Left hindlimb (tissue), 1 donor: ENCODE results near the gene TPPP2.

ENCODE experiments used
- DNase-seq: peaks from one replicate; pipeline ENCODE4 v3.0.0-alpha.2; 2018

Gene TPPP2

DNA sequence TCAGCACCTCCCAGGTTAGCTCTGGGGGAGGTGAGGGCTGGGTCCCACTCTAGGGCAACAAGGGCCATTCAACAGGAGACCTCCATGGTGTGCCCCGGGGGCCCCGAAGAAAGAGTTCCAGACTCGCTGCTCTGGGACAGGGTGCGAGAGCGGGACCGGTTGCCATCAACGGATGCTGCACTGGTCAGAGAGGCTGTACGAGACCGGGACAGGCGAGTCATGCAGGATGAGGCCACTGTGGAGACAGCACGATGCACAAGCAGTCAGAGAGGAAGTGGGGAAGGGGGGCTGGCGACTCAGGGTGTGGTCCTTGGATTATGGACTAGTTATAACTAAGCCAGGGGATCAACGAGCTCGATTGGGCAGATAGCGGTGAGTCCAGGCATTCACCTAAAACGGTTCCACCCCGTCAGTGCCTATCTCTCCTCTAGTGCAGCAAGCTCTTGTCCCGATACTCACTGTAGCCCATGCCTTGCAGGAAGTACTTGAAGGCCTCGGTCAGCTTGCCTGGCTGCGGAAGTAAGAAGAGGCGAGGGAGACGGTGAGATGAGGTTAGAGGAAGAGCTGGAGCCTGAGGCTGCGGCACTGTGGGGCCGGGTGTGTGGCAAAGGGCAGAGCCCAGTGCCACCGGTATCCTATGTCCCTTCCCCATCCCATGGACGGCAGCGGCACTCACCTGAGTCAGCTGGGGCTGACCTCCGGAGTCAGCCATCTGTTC, 12.3 kb upstream of the TPPP2 start:
- DNase-seq, result no peak

DNA sequence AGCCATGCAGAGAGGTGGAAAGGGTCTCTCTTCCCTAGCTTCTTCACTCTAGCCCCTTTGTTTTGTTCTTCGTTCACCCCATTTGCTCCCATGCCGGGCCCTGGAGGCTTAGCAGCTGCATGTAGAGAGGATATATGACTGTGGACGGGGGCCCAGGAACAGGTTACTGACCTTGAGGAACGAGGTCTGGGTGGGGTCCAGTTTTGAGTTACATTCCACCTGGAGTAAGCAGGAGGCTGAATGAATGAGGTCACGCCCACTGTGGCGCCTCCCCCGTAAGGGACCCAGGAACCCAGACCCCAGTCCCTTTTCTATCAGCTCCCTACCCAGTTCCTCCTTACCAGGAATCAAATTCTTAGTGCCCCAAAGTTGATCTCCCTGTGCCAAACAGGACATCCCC, 11.7 kb upstream of the TPPP2 start:
- no peak for DNase-seq

- DNase-seq, result no peak
These were observed 11.2 kb upstream of the TPPP2 start for GRCh38 chr14:21018781-21019180.

DNA sequence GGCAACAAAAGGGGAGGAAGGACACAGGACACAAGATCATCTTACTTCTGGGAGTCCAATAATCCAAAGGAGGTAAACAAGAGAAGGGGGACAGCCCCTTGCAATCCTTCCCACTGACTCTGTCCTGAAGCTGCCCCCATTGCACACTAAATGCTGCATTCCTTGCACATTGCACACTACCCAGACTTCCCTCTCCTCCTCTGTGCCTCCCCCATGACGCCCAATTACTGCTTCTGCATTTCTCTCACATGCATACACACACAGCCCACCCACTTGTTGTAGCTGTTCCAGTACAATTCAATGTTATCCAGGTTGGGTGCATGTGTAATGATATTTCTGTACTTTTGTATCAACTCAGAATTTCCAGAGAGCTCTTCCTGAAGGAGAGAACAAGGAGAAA, 10.7 kb upstream of the TPPP2 start:
- DNase-seq, result no peak

- no peak for DNase-seq
These were observed 9.0 kb upstream of the TPPP2 start for GRCh38 chr14:21020977-21021545.

DNA sequence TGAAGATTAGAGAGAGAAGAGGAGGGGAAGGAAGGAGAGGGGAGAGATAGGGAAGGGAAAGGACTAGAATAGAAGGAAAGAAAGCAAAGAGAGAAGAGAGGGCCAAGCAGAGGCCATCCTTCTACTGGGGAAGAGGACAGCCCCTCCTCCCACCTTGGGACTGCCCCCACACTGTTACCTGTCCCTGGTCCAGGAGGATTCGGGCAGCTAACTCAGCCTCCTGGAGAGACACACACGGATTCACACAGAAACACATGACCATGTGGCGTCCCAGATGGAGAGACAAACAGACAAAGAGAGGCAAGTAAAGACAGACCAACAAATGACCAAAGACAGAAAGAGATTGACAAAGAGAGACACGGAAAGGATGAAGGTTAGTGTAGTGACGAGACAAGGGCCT, 7.3 kb upstream of the TPPP2 start:
- DNase-seq, result no peak

DNA sequence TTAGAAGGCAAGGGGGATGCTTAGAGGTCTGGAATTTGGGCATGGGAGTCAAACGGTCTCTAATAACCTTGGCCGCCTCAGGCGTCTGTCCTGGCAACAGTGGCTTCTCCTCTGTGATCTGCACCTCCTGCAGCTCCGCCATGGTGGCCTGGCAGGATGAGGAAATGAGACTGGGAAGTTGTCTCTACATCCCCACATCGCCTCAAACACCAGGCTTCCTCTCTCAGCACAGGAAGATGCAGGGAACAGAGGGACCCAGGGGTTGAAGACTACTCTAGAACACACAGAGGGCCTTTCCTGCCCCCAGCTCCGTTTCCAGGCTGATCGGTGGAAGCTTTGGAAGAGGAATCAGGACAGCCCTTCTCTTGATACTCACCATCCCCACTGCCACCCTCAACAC, 6.8 kb upstream of the TPPP2 start:
- DNase-seq, result no peak

DNA sequence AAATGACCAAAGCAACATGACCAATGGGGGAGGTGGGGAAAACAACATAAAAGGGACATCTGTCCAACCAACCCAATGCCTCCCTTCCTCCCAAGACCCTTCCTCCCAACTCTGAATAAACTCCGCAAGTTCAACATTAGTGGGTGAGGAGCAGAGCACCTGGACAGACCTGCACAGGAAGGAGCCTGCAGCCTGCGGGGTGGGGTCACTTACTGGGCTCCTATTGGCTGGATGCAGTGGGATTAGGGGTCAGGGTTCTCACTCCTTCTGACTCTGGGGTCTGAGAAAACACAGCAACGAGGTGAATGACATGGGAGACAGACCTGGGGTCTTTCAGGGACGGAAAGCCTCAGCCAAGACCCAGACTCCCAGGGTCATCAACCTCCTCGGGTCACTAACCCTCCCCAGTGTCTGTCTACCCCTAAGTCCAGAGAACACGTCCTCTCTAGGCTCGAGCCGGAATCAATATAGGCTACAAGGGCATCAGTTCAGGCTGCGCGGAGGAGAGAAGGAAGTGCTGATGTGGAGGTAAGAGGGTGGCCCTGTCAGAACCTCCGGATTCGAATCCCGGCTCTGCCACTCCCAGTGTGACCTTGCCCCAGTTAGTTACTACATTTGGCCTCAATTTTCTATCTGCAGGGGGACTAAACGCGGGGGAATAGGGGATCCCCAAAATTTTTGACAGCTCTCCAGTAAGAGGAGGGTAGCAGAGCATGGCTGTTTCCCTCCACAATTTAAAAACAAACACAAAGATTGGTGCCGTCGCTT, 6.0 kb upstream of the TPPP2 start:
- DNase-seq, result no peak

GRCh38 chr14:21024585-21025370, 5.2 kb upstream of the TPPP2 start, which contains the start of gene NDRG2:
Gene NDRG2, minus strand, starts transcription at chr14:21025061. Its CDS starts 1,746 bp downstream, at chr14:21023315.
- DNase-seq, result peak; percentile 87

DNA sequence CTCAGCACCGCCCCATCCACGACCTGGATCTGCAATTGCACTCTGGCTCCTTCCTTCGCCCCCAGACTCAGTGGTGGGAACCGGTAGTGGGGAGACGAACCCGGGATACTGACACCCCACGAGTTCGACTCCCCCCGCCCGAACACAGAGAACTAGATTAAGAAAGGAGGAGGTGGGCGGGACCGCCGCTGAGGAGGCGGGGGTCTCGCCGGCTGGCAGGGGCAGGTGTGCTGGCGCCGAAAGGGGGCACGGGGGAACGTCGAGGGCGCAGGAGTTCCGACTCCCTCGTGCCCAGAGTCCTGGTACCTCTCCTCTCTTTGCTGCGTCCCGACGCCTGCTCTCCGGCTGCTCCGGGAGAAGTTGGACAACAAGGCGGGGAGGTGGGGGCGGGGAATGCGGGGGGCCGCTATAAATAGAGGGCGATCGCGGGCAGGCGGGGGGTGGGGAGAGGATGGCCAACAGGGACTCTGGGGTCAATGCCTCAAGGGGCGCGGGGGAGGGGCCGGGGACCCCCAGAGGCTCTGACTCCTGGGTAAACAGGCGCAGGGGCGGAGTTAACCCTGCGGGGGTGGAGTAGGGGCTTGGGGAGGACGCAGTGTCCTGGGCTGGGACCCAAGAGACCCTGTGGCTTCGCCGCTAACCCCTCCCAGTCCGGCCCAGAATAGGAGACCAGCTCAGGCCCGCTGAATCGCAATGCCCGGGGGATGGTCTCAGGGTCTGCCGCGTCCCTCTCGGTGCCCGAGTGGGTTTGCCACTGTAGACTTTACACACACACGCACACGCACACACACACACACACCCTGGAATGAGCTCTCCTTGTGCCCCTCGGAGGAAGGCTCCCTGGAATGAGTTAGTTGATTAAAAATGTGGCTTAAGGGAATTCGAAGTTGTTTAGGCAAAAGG, 4.4 kb upstream of the TPPP2 start:
- peak; percentile 74 for DNase-seq

DNA sequence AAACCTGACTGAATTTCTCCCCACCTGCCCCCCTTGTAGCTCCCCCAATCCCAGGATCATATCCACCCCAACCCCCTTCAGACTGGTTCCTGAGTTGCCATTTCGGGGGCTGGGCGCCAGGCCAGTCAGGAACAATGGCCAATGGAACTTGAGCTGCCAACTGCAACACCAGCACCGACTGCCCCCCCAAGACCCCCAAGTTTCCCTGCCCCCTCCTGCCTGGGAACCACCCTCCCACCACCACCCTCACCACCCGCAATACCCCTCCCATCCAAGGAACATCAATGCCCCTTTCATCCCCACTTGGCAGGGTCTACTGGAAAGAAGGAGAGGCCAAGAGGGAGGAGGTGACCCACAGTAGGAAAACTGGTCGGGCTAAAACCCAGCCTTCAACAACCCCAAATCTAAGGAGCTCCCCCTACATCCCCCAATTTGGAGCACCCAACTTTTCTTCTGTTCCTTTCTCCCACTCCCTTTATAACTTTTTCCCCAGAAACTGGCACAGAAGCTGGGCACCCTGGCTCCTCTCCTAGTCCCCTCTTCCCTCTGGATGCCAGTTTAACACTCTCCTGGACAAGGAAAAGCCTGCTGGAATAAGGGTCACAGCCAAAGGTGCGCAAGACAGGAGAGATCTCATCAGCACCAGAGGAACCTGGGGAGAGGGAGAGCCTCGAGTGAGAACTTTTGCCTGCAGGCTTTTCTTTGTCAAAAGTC, 3.6 kb upstream of the TPPP2 start:
- peak; percentile 75 for DNase-seq

DNA sequence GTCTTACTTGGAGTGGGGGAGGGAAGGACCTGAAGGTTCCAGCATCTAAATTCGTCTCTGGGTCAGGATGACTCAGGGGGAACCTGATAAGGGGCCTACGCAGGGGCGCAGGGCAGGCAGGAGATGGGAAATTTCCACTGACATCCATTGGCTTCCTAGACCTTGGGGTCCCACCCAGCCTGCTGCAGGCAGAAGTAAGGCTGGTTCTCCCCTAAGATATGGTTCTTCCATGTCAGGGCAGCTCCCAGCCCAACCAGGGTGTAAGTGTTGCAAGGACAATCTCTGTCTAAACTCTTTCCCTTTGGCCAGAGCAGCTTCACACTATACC, 3.1 kb upstream of the TPPP2 start:
- DNase-seq, result no peak

DNA sequence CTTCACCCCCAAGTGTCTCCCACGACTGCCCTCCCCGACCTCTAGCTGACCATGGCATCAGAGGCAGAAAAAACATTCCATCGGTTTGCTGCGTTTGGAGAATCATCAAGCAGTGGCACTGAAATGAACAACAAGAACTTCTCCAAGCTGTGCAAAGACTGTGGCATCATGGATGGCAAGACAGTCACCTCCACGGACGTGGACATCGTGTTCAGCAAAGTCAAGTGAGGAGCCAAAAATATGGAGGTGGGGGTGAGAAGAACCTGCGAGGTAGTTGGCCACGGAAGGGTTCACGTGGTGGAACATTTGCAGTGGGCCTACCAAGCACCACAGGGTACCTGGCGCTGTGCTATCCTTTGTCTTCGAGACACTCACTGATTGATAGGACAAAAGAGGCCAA, 514 bp downstream of the TPPP2 start:
- no peak for DNase-seq

DNA sequence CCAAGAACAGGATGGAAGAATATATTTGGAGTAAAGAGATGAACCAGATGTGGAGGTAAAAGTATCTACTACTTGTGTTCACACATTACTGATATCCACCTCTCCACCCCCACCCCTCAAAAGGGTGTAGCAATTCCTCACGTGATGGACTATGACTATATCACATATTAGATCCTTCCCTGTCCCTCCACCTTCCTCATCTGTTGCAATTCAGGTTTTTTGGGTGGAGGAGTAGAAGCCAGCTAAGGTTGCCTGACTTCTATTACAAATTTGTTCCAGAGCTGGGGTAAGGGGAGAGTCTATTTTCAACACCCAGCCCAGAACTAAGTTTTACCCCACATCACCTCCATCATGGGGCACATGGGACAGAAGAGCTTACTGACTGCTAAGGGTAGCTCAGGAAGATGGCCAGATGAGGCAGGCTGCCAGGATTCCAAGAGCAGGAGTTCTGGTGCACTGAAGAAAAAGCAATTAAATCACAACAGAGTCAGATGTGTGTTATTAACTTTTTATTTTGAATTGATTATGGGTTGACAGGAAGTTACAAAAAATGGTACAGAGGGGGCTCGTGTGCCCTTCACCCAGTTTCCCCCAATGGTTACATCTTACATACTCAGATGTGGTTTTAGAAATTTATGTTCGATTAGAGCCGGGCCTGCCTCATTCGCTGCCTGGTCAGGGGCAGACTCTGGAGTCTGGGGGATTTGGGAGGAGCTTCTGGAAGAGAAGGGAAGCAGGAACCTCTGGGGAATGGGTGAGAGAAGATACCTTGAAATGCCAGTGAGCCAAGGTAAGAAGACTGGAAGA, 2.5 kb downstream of the TPPP2 start:
- no peak for DNase-seq

- no peak for DNase-seq
These were observed 3.2 kb downstream of the TPPP2 start for GRCh38 chr14:21033133-21033698.

GRCh38 chr14:21034707-21035106, 4.7 kb downstream of the TPPP2 start, which contains the start of gene RNASE13:
Gene RNASE13, minus strand, starts transcription at chr14:21034807. Its CDS starts 519 bp downstream, at chr14:21034288.
- DNase-seq, result no peak

GRCh38 chr14:21036751-21037150, 6.7 kb downstream of the TPPP2 start:
- no peak for DNase-seq

GRCh38 chr14:21037156-21037555, 7.1 kb downstream of the TPPP2 start:
- DNase-seq, result no peak

DNA sequence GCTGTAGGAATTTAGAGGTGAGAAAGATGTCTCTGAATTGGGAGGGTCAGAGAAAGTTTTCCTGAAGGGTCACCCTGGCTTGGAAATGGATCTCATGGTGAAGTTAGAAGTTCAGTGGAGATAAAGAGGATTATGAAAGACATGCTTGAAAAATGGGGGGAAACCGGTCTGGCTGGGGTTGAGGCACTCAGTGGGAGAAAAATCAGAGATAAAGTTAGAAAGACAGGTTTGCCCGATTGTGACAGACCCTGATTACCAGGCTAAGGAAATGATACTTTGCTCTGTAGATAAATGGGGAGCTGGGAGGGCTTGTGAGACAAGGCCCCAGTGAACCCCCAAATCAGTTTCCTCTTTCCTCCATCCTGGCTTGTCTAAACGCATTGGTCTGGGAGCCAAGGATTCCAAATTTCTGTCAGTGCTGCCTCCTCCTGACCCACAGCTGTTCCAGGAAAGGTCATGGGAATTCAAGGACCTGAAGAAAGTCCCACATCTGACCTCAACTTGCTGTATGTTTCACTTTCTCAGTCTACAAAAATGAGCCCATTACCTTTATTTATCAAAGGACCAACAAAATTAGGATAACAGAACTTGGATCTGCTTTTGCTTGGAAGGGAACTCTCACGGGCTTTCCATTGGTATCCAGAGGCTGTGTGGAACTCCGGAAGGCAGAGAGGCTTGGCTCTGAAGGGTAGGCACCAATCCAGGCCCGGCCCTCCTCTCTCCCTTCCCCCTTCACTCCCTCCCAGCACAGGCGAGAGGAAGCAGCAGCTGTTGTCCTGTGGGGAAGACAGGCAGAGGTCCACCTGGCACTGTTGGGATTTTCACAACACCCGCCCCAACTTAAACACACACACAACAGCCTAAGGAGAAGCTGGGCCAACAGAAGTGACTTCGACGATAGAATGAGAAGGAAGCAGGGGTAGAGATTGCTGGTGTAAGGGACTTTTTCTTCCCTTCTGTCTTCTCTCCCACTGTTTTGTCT, 8.7 kb downstream of the TPPP2 start:
- peak; percentile 89 for DNase-seq
